Measurements from ENCODE around the gene SSBP1.

The SSBP1 gene

GRCh38 chr7:141785706-141786552, 47.8 kb downstream of the SSBP1 start:
- peak; percentile 47 for DNase-seq

GRCh38 chr7:141788296-141788695, 50.1 kb downstream of the SSBP1 start:
- DNase-seq, result no peak

- no peak for DNase-seq
These were observed 51.8 kb downstream of the SSBP1 start, which contains the start of gene TAS2R5 for GRCh38 chr7:141789917-141790316. Gene TAS2R5 (plus strand): TSS chr7:141790217. CDS start chr7:141790362, 145 bp downstream.

GRCh38 chr7:141792526-141792925, 54.4 kb downstream of the SSBP1 start:
- DNase-seq, result no peak
